Uterus (tissue), 4 donors: ENCODE measurements around the gene HDAC8. TPM values are rescaled to one million over a fixed set of nuclear protein-coding genes. Genes with fewer than 3 reads are reported as not detected.
"Not testable (repeated sequence)": the region's sequence is repeated elsewhere in the genome, so short reads cannot be mapped to it uniquely, and the experiment has no call there.

Experiments used
- DNase-seq, 2 donors: peaks; one replicate each; pipeline ENCODE4 v3.0.0-alpha.2; 2019 to 2020
- H3K27ac ChIP-seq, 2 donors: fragments of 200-600 bp; sonication (generic); 1 replicate in 1 of 2; 2 replicates in 1 of 2; pipeline ENCODE4 v1.5.1; 2016 to 2018
- H3K27me3 ChIP-seq, 2 donors: fragments of 200-600 bp; sonication (generic); one replicate each; pipeline ENCODE4 v1.5.1; 2018 to 2019; ENCODE audit warnings: control low read depth in 1 of 2
- H3K36me3 ChIP-seq, 2 donors: fragments of 200-600 bp; sonication (generic); one replicate each; pipeline ENCODE4 v1.5.1; 2019; ENCODE audit warnings: control low read depth in 1 of 2
- H3K4me1 ChIP-seq, 2 donors: fragments of 200-600 bp; sonication (generic); one replicate each; pipeline ENCODE4 v1.5.1; 2018 to 2019; ENCODE audit warnings: control low read depth in 1 of 2
- H3K4me3 ChIP-seq, 2 donors: fragments of 200-600 bp; sonication (generic); 1 replicate in 1 of 2; 2 replicates in 1 of 2; pipeline ENCODE4 v1.5.1; 2018 to 2019; ENCODE audit warnings: mild to moderate bottlenecking in 1 of 2
- H3K9me3 ChIP-seq, 2 donors: fragments of 200-600 bp; sonication (generic); one replicate each; pipeline ENCODE4 v1.5.1; 2019; ENCODE audit warnings: control low read depth in 1 of 2
- POLR2A ChIP-seq, 2 donors: fragments of 450-650 bp; IDR thresholded peaks; one replicate each; pipeline ENCODE4 v1.6.1; 2016; ENCODE audit warnings: antibody characterized with exemption in 2 of 2, mild to moderate bottlenecking in 1 of 2, moderate library complexity in 1 of 2
- intact Hi-C: fragments of 100-400 bp; cut with DNase I; formaldehyde crosslinking; loops from one replicate; pipeline ENCODE4 v1.15.1; 2023; ENCODE audit warnings: low total_unique reads
- total RNA-seq, 4 donors: library from RNA; depleted of rRNA in 3 of 4; stranded (reverse); fragments of >200 nt in 3 of 4; gene quantifications; one replicate each; pipeline versions ENCODE4 v1.1.0 to v1.2.4, GENCODE V29; 2014 to 2023
- TF ChIP-seq, protein P1 (sequence below), 4 experiments: fragments of 200-600 bp in 2 of 4; fragments of 450-650 bp in 2 of 4; sonication (generic) in 2 of 4; IDR thresholded peaks; one replicate each; pipeline ENCODE4 v1.5.1; 2016 to 2019; ENCODE audit warnings: antibody characterized with exemption in 4 of 4, mild to moderate bottlenecking in 2 of 4, moderate library complexity in 1 of 4
- donor health status: DM: yes; HTN: yes; CAD: no.

Gene HDAC8
- total RNA-seq, 4 donors from 2014 or later = 16.2 to 138 (median 43.1) TPM

DNA sequence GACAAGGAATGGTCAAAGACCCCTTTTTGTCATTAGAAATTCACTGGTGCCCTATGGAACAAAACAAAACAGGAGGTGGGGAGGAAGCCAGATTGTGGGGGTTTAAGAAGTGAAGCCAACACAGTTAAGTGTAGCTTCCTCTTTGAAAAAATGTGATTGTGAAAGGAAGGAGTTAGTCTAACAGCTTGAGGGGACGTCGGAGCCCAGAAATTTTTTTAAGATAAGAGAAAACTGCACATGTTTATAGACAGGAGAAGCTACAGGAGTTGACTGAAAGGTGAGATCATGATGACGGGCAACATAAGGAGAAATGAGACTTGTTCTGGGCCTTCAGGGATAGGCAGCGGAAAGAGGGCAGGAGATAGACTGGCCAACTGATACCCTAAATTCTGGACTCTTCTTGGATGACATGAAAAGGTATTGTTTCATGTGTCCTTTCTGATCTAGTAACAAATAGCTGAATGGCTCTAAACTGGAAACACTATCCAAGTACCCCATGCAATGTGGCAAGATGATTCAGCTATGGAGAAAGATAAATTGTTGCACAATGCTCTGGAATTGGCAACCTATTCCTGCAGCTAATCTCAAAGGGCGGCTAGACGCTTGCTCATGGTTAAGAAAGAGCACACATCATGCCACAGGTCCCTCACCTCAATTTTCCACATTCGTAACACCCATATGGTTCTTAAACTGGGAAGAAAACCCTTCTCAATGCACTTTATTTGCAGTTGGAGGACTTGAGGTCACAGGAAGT is 3.7 kb upstream of the HDAC8 start:
- no peak for TF ChIP-seq POLR2A (IDR thresholded peaks at IDR 0.05)
- TF ChIP-seq, protein P1, sequence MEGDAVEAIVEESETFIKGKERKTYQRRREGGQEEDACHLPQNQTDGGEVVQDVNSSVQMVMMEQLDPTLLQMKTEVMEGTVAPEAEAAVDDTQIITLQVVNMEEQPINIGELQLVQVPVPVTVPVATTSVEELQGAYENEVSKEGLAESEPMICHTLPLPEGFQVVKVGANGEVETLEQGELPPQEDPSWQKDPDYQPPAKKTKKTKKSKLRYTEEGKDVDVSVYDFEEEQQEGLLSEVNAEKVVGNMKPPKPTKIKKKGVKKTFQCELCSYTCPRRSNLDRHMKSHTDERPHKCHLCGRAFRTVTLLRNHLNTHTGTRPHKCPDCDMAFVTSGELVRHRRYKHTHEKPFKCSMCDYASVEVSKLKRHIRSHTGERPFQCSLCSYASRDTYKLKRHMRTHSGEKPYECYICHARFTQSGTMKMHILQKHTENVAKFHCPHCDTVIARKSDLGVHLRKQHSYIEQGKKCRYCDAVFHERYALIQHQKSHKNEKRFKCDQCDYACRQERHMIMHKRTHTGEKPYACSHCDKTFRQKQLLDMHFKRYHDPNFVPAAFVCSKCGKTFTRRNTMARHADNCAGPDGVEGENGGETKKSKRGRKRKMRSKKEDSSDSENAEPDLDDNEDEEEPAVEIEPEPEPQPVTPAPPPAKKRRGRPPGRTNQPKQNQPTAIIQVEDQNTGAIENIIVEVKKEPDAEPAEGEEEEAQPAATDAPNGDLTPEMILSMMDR (IDR thresholded peaks at IDR 0.05) = no peak
- Histone ChIP-seq H3K27me3 (no peaks in the 10 kb centered on the region), H3K4me1 (no peaks in the 10 kb centered on the region), H3K36me3 (no peaks in the 10 kb centered on the region), H3K27ac (no peak overlapping the region), H3K4me3 (no peak overlapping the region), H3K9me3 (no peaks in the 10 kb centered on the region)
- no peak for DNase-seq
- intact Hi-C loops = no loop called here

- H3K36me3 ChIP-seq = no peaks in the 10 kb centered on the region
- no peak overlapping the region for H3K27ac ChIP-seq
- no peaks in the 10 kb centered on the region for H3K27me3 ChIP-seq
- intact Hi-C loops = no loop called here
- no peaks in the 10 kb centered on the region for H3K9me3 ChIP-seq
- DNase-seq = no peak
- no peak for TF ChIP-seq POLR2A (IDR thresholded peaks at IDR 0.05)
- TF ChIP-seq, protein P1 (IDR thresholded peaks at IDR 0.05) = no peak
- no peaks in the 10 kb centered on the region for H3K4me1 ChIP-seq
- H3K4me3 ChIP-seq = peak overlapping the region; percentile 38 to 53
These were observed 492 bp upstream of the HDAC8 start for GRCh38 chrX:72573158-72573511.

DNA sequence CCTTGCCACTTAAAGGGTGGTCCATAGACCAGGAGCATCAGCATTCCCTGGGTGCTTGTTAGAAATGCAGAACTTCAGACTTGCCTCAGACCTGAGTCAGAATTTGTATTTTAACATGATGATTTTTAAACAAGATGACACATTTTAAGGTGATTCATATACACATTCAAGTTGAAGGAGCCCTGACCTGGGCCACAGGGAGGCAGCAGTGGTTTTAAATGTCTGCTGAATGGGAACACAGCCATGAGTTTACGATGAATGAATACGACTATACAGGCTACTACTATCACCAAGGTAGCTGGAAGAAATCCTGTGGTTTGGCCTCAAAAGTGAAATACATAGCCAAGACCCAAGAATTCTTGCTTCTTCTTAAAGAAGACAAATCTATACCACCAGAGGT is 2.9 kb downstream of the HDAC8 start:
- DNase-seq = no peak
- TF ChIP-seq POLR2A (IDR thresholded peaks at IDR 0.05) = no peak
- TF ChIP-seq, protein P1 (IDR thresholded peaks at IDR 0.05) = no peak
- intact Hi-C loops = no loop called here
- no peaks in the 10 kb centered on the region for H3K36me3 ChIP-seq
- H3K4me3 ChIP-seq = no peak overlapping the region
- no peaks in the 10 kb centered on the region for H3K4me1 ChIP-seq
- H3K27ac ChIP-seq = no peak overlapping the region
- no peaks in the 10 kb centered on the region for H3K27me3 ChIP-seq
- no peaks in the 10 kb centered on the region for H3K9me3 ChIP-seq

DNA sequence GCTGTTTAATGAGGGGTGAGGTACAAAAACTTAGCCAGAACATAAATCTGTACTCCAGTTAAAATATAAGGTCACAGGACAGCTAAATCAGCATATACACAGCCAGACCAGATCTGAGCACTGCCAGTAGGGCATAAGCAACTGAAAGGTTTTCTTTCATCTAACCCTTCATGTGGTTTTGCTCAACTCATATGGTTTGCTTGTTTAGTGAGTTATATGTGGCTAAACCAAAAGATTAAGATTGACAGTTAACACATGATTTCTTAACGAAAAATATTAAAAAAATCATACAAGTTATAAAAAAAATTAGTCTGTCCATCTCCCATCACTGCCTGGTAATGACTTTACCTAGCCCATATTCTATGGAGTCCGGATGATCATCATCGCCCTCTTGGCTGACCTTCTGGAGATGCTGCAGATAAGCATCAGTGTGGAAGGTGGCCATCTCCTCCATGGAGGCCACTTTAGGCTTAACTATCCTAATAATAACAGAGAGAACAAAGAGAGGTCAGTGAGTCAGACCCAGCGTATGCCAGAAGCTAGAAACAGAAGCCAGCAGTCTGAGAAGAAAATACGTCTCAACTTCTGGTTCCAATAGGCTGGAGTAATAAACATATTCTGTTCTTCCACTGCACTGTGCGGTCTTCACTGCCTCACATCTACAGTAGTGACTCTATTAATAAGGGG is 4.1 kb downstream of the HDAC8 start:
- TF ChIP-seq POLR2A (IDR thresholded peaks at IDR 0.05) = no peak
- TF ChIP-seq, protein P1 (IDR thresholded peaks at IDR 0.05) = no peak
- H3K27ac ChIP-seq = no peak overlapping the region
- intact Hi-C loops = no loop called here
- H3K9me3 ChIP-seq = no peaks in the 10 kb centered on the region
- no peaks in the 10 kb centered on the region for H3K27me3 ChIP-seq
- no peak for DNase-seq
- H3K36me3 ChIP-seq = no peaks in the 10 kb centered on the region
- H3K4me1 ChIP-seq = no peaks in the 10 kb centered on the region
- no peak overlapping the region for H3K4me3 ChIP-seq

GRCh38 chrX:72566448-72566847 is 6.2 kb downstream of the HDAC8 start:
- intact Hi-C loops = no loop called here
- Histone ChIP-seq H3K27ac (no peak overlapping the region), H3K4me1 (no peaks in the 10 kb centered on the region), H3K9me3 (no peaks in the 10 kb centered on the region), H3K27me3 (no peaks in the 10 kb centered on the region), H3K36me3 (no peaks in the 10 kb centered on the region), H3K4me3 (no peak overlapping the region)
- no peak for DNase-seq
- TF ChIP-seq POLR2A (IDR thresholded peaks at IDR 0.05) = no peak
- TF ChIP-seq, protein P1 (IDR thresholded peaks at IDR 0.05) = no peak

DNA sequence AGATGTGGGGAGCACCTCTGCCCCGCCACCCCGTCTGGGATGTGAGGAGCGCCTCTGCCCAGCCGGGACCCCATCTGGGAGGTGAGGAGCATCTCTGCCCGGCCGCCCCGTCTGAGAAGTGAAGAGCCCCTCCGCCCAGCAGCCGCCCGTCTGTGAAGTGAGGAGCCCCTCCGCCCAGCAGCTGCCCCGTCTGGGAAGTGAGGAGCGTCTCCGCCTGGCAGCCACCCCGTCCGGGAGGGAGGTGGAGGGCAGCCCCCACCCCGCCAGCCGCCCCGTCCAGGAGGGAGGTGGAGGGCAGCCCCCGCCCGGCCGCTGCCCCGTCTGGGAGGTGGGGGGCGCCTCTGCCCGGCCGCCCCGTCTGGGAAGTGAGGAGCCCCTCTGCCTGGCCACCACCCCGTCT is 13.0 kb downstream of the HDAC8 start:
- H3K9me3 ChIP-seq, H3K27ac ChIP-seq, H3K27me3 ChIP-seq, H3K4me1 ChIP-seq, H3K4me3 ChIP-seq, H3K36me3 ChIP-seq, DNase-seq, intact Hi-C loops: not testable (repeated sequence)
